GM19468 (cell line): Measurements from ENCODE around the gene SUPT6H.

Source experiments
- ATAC-seq: cut with Tn5 transposase; IDR thresholded peaks from one replicate; pipeline ENCODE4 v1.9.1; 2021; ENCODE audit warnings: mild to moderate bottlenecking, moderate library complexity, moderate number of reproducible peaks; ENCODE audit not compliant: unreplicated experiment; ENCODE audit errors: extremely low read depth

The SUPT6H gene

DNA sequence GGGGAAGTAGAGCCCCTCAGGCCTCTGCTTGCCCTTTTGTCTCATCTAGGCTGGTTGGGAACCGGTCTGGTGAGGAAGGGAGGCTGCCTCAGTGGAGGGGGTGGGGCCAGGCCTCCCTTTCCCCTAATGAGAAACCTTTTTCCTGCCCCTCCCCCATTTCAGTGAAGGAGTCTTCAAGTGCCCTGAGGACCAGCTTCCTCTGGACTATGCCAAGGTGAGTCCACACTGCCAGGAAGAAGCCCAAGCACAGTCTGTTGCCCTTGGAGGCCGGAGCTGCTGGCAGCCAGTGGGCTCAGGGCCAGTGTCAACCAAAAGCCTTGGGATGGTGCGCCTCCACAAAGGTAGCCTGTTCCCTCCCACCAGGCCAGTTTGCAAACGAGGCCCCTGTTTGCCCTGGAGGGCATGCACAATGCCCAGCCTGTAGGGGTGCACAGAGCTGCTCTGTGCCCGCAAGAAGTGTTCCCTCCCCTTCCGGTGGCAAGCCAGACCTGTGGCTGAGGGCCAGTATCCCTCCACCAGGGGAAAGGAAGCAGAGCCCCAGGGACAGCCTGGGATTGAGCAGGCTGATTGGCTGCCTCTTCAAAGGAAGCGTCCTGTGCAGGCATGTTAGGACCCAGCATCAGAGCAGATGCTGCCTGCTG is 85.2 kb downstream of the SUPT6H start:
- no peak for ATAC-seq

DNA sequence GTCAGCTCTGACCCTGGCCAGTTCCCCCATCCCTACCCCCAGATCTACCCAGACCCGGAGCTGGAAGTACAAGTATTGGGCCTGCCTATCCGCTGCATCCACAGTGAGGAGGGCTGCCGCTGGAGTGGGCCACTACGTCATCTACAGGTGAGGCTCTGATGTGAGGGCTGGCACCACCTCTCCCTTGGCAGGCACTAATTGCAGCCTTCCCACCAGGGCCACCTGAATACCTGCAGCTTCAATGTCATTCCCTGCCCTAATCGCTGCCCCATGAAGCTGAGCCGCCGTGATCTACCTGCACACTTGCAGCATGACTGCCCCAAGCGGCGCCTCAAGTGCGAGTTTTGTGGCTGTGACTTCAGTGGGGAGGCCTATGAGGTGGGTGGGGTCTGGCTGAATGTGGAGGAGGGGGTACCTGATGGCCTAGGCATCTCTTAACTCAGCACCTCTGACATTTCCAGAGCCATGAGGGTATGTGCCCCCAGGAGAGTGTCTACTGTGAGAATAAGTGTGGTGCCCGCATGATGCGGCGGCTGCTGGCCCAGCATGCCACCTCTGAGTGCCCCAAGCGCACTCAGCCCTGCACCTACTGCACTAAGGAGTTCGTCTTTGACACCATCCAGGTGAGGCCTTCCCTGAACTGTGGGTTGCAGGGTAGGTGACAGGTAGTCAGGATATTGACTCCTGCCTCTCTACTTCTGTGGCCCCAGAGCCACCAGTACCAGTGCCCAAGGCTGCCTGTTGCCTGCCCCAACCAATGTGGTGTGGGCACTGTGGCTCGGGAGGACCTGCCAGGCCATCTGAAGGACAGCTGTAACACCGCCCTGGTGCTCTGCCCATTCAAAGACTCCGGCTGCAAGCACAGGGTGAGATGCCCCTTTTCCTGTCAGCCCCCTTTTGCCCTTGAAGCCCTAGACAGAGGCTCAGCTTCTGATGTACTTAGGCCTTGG is 86.1 kb downstream of the SUPT6H start:
- no peak for ATAC-seq

DNA sequence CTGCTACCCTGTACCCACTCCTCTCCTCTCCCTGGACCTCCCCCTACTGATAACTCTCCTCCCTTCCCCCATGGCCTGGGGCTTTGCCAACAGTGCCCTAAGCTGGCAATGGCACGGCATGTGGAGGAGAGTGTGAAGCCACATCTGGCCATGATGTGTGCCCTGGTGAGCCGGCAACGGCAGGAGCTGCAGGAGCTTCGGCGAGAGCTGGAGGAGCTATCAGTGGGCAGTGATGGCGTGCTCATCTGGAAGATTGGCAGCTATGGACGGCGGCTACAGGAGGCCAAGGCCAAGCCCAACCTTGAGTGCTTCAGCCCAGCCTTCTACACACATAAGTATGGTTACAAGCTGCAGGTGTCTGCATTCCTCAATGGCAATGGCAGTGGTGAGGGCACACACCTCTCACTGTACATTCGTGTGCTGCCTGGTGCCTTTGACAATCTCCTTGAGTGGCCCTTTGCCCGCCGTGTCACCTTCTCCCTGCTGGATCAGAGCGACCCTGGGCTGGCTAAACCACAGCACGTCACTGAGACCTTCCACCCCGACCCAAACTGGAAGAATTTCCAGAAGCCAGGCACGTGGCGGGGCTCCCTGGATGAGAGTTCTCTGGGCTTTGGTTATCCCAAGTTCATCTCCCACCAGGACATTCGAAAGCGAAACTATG is 87.0 kb downstream of the SUPT6H start:
- no peak for ATAC-seq

DNA sequence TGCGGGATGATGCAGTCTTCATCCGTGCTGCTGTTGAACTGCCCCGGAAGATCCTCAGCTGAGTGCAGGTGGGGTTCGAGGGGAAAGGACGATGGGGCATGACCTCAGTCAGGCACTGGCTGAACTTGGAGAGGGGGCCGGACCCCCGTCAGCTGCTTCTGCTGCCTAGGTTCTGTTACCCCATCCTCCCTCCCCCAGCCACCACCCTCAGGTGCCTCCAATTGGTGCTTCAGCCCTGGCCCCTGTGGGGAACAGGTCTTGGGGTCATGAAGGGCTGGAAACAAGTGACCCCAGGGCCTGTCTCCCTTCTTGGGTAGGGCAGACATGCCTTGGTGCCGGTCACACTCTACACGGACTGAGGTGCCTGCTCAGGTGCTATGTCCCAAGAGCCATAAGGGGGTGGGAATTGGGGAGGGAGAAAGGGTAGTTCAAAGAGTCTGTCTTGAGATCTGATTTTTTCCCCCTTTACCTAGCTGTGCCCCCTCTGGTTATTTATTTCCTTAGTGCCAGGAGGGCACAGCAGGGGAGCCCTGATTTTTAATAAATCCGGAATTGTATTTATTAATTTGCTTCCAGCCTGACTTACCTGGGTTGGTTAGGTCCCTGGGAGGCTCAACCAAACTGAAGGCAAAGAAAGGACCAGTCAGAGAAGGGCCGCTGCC is 87.6 kb downstream of the SUPT6H start:
- no peak for ATAC-seq

DNA sequence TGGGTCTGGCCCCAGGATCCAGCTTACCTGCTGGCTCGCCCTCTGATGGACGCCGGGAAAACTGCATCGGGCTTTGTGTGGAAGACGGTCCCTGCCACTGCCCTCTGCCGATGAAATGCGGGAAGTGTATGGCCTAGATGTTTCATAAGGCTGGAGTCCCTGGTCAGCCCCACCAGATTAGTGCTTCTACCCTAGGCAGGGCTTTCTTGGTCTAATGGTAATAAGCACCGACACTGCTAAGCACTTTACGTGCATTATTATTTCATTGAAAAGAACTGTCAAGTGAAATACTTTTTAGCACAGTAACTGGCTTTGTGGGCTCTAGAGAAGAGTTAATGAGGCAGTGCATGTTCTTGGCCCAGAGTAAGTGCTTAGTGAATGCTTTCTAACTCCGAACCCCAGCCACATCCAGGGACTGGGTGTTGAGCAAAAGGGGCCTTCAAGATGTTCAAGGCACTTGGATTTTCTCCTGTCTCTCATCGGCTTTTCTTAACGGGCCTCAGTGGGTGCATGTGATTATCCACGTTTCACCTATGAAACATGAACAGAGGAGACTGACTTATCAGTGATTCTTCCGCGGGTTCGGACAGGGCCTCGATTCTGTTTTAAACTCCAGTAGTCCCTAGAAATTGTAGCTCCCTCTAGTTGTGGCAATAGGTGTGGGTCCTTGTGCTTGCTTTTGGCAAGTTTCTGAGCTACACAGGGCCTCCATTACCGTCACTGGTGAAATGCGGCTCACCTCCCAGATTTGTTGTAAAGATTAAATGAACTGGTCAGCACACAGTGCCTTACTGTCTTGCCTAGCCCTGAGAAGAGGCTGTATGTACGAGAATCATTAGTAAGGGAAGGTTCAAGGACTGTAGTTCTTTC is 88.4 kb downstream of the SUPT6H start:
- peak; percentile 71 for ATAC-seq

DNA sequence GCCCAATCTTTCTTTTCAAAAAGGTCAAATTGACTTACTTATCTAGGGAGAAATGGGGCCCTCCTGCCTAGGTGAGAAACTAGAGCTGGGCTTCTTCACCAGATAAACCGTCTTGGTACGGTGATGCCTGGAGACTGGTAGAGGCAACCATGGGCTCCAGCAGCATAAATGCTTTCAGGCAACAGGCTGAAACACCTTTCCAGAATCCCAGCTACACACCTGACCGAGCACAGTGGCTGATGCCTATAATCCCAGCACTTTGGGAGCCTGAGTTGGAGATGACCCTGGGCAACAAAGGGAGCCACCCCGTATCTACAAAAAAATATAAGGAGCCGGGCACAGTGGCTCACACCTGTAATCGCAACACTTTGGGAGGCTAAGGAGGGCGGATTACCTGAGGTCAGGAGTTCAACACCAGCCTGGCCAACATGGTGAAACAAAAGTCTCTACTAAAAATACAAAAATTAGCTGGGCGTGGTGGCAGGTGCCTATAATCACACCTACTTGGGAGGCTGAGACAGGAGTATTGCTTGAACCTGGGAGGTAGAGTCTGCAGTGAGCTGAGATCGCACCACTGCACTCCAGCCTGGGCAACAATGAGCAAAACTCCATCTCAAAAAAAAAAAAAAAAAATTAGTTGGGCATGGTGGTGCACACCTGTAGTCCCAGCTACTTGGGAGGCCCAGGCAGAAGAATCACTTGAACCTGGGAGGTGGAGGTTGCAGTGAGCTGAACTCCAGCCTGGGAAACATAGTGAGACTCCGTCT is 89.8 kb downstream of the SUPT6H start:
- ATAC-seq, result no peak
